Vagina (tissue), 2 donors: ENCODE data around the gene SYNJ1.

Experiments used
- POLR2A ChIP-seq, 2 donors: fragments of 450-650 bp; IDR thresholded peaks; one replicate each; pipeline ENCODE4 v1.6.1; 2017; ENCODE audit warnings: antibody characterized with exemption in 2 of 2, mild to moderate bottlenecking in 2 of 2, moderate library complexity in 2 of 2
- TF ChIP-seq, protein P1 (sequence below), 3 experiments: fragments of 450-650 bp in 2 of 3; fragments of 200-600 bp in 1 of 3; sonication (generic) in 1 of 3; IDR thresholded peaks; one replicate each; pipeline ENCODE4 v1.5.1; 2017 to 2019; ENCODE audit warnings: antibody characterized with exemption in 3 of 3, mild to moderate bottlenecking in 2 of 3, moderate library complexity in 2 of 3

- TF ChIP-seq, protein P1, sequence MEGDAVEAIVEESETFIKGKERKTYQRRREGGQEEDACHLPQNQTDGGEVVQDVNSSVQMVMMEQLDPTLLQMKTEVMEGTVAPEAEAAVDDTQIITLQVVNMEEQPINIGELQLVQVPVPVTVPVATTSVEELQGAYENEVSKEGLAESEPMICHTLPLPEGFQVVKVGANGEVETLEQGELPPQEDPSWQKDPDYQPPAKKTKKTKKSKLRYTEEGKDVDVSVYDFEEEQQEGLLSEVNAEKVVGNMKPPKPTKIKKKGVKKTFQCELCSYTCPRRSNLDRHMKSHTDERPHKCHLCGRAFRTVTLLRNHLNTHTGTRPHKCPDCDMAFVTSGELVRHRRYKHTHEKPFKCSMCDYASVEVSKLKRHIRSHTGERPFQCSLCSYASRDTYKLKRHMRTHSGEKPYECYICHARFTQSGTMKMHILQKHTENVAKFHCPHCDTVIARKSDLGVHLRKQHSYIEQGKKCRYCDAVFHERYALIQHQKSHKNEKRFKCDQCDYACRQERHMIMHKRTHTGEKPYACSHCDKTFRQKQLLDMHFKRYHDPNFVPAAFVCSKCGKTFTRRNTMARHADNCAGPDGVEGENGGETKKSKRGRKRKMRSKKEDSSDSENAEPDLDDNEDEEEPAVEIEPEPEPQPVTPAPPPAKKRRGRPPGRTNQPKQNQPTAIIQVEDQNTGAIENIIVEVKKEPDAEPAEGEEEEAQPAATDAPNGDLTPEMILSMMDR (IDR thresholded peaks at IDR 0.05) = no peak
- no peak for TF ChIP-seq POLR2A (IDR thresholded peaks at IDR 0.05)
These were observed 128.3 kb downstream of the SYNJ1 start for GRCh38 chr21:32599526-32599925.
